ENCODE measurements around the gene ZNF112.
"Not testable (repeated sequence)": the region's sequence is repeated elsewhere in the genome, so short reads cannot be mapped to it uniquely, and the experiment has no call there.

Gene ZNF112

DNA sequence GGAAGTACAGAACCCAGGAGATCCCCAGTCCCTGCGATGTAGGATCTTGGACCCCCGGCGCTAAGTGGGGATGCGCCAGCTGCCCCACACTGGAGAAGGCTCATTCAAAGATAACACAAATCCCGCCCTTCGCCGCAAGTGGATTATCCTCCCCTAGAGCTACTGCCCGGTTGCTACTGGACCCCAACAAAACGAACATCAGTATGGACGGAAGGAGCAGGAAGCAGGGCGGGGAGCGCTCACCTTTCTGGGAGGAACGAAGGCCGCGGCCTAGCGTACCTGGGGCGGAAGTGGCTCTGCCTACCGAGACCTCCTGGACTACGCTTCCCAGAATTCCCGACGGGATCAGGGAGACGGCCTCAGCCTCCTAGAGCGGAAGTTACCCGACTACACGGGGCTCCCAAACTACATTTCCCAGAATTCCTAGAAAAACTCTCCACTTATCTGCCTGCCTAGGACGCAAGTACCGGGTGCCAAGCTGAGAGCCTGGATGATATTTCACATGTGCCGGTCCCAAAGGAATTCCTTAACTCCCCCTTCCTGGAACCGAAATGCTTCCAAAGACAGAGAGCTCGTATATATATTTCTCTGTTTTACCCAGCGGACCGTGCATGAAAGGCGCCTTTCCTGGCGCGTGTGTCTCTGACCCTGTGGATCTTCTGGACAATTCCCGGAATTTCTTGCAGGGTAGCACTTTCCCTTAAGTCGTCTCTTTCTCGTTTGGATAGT lies at the start of gene ZNF112:
ZNF112 (minus strand) TSS at position 298 of the 729 bp plus-strand sequence. CDS start 16,141 bp downstream, outside the sequence.
- Histone ChIP-seq H3K36me3 (ENCODE audit: insufficient read depth, low read length) (no peaks in the 10 kb centered on the region), H3K9ac (ENCODE audit: low read depth, low read length) (peak within 1 kb of the TSS; percentile 94)

GRCh38 chr19:44401139-44402115 lies 44.9 kb upstream of the ZNF112 start, which contains the start of gene ZNF285:
Gene ZNF285 (minus strand): TSS chr19:44401608. CDS start chr19:44397213, 4,395 bp downstream.
- peak within 1 kb of the TSS; percentile 75; the same call in 1 of the 2 replicates for H3K9ac ChIP-seq (ENCODE audit: low read depth, low read length)
- H3K36me3 ChIP-seq (ENCODE audit: insufficient read depth, low read length): no peaks in the 10 kb centered on the region
- no peaks in the 10 kb centered on the region for H3K9me3 ChIP-seq (ENCODE audit: control insufficient read depth, insufficient read depth, low read length)
- no peaks in the 10 kb centered on the region for H3K4me1 ChIP-seq (ENCODE audit: insufficient read depth, low read length)

More for the DNA sequence above, at the start of gene ZNF112:
- no peaks in the 10 kb centered on the region for H3K4me1 ChIP-seq (ENCODE audit: insufficient read depth, low read length)
- H3K9me3 ChIP-seq (ENCODE audit: control insufficient read depth, insufficient read depth, low read length): no peaks in the 10 kb centered on the region

DNA sequence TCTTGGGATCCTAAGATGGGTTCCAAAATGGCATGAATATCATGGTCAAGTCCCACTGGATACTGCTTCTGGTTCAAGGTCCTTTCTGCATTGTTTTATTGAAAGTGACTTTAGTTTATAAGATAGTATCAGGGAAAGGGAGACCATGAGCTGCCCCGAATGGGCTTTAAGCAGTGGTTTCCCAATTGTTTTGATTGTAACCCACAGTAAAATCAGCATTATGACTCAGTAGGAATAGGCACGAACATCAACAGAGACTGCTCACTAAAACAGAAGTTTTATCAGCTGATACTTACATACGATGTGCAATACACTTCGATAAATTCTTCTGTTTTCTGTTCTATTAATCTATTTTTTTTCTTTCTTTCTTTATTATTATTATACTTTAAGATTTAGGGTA lies 32.8 kb upstream of the ZNF112 start:
- H3K4me1 ChIP-seq (ENCODE audit: insufficient read depth, low read length); H3K36me3 ChIP-seq (ENCODE audit: insufficient read depth, low read length); H3K9ac ChIP-seq (ENCODE audit: low read depth, low read length); H3K9me3 ChIP-seq (ENCODE audit: control insufficient read depth, insufficient read depth, low read length): not testable (repeated sequence)

DNA sequence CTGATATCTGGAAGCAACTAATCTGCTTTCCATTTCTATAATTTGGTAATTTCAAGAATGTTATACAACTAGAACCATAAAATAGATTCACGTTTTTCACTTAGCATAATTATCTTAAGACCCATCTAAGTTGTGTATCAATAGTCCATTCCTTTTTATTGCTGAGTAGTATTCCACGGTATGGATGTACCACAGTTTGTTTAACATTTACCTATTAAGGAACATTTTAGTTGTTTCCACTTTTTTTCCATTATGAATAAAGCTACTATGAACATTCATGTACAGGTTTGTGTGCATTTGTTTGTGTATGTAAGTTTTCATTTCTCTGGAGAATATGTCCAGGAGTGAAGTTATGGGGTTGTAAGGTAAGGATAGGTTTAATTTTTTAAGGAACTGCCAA lies 18.3 kb upstream of the ZNF112 start:
- Histone ChIP-seq H3K36me3 (ENCODE audit: insufficient read depth, low read length) (no peaks in the 10 kb centered on the region), H3K9ac (ENCODE audit: low read depth, low read length) (no peak overlapping the region), H3K9me3 (ENCODE audit: control insufficient read depth, insufficient read depth, low read length) (no peaks in the 10 kb centered on the region), H3K4me1 (ENCODE audit: insufficient read depth, low read length) (no peaks in the 10 kb centered on the region)

GRCh38 chr19:44371815-44372480 lies 15.5 kb upstream of the ZNF112 start:
- Histone ChIP-seq H3K36me3 (ENCODE audit: insufficient read depth, low read length) (no peaks in the 10 kb centered on the region), H3K9me3 (ENCODE audit: control insufficient read depth, insufficient read depth, low read length) (no peaks in the 10 kb centered on the region), H3K4me1 (ENCODE audit: insufficient read depth, low read length) (no peaks in the 10 kb centered on the region), H3K9ac (ENCODE audit: low read depth, low read length) (no peak overlapping the region)

DNA sequence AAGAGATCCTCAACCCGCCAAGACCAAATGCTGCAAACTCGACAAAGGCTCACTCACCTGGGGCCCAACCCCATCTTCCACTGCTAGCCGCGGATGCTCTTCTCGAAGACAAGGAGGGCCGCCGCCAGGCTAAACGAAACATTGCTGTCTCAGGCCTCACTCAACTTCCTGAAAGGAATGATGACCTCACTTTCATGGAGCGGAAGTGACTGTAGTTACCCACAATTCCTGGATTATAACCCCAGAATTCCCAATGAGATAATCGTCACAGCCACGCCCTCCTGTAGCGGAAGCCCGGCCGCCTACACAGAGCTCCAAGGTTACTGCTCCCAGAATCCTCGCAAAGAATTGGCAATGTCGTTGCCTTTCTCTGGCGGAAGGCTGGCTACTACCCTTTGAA lies 10.5 kb upstream of the ZNF112 start:
- H3K4me1 ChIP-seq (ENCODE audit: insufficient read depth, low read length): no peaks in the 10 kb centered on the region
- H3K9ac ChIP-seq (ENCODE audit: low read depth, low read length): no peak overlapping the region
- no peaks in the 10 kb centered on the region for H3K36me3 ChIP-seq (ENCODE audit: insufficient read depth, low read length)
- no peaks in the 10 kb centered on the region for H3K9me3 ChIP-seq (ENCODE audit: control insufficient read depth, insufficient read depth, low read length)

GRCh38 chr19:44346556-44346955 lies 9.9 kb downstream of the ZNF112 start:
- no peaks in the 10 kb centered on the region; the same call in 1 of the 2 replicates for H3K36me3 ChIP-seq (ENCODE audit: insufficient read depth, low read length)
- no peaks in the 10 kb centered on the region for H3K4me1 ChIP-seq (ENCODE audit: insufficient read depth, low read length)
- no peak overlapping the region for H3K9ac ChIP-seq (ENCODE audit: low read depth, low read length)
- no peaks in the 10 kb centered on the region for H3K9me3 ChIP-seq (ENCODE audit: control insufficient read depth, insufficient read depth, low read length)

- no peaks in the 10 kb centered on the region; the same call in 1 of the 2 replicates for H3K36me3 ChIP-seq (ENCODE audit: insufficient read depth, low read length)
- no peak overlapping the region for H3K9ac ChIP-seq (ENCODE audit: low read depth, low read length)
- no peaks in the 10 kb centered on the region for H3K4me1 ChIP-seq (ENCODE audit: insufficient read depth, low read length)
- H3K9me3 ChIP-seq (ENCODE audit: control insufficient read depth, insufficient read depth, low read length): no peaks in the 10 kb centered on the region
These were observed 10.5 kb downstream of the ZNF112 start for GRCh38 chr19:44345959-44346358.

GRCh38 chr19:44344255-44344654 lies 12.2 kb downstream of the ZNF112 start:
- H3K9ac ChIP-seq (ENCODE audit: low read depth, low read length): no peak overlapping the region
- H3K4me1 ChIP-seq (ENCODE audit: insufficient read depth, low read length): no peaks in the 10 kb centered on the region
- H3K9me3 ChIP-seq (ENCODE audit: control insufficient read depth, insufficient read depth, low read length): no peaks in the 10 kb centered on the region; the same call in 1 of the 2 replicates
- no peaks in the 10 kb centered on the region; the same call in 1 of the 2 replicates for H3K36me3 ChIP-seq (ENCODE audit: insufficient read depth, low read length)

DNA sequence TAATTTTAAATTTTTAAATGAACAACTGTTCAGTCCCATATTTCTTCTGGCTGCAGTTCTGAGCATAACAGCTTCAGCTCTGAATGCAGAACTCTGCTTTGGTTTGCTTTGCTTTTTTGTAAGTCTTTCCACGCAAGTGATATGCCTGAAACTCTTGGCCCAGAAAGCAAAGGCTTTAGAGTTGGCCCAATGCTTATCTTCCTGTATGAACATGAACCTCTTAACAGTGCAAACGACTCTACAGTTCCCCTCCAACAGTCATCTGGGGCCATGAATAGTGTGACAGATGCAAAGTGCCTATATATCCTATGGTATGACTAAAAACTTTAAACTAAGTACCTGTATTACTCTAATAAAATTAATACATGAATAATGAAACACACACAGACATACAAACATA lies 14.7 kb downstream of the ZNF112 start:
- no peaks in the 10 kb centered on the region; the same call in 1 of the 2 replicates for H3K36me3 ChIP-seq (ENCODE audit: insufficient read depth, low read length)
- H3K4me1 ChIP-seq (ENCODE audit: insufficient read depth, low read length): no peaks in the 10 kb centered on the region
- no peak overlapping the region for H3K9ac ChIP-seq (ENCODE audit: low read depth, low read length)
- no peaks in the 10 kb centered on the region; the same call in none of the 2 replicates for H3K9me3 ChIP-seq (ENCODE audit: control insufficient read depth, insufficient read depth, low read length)

DNA sequence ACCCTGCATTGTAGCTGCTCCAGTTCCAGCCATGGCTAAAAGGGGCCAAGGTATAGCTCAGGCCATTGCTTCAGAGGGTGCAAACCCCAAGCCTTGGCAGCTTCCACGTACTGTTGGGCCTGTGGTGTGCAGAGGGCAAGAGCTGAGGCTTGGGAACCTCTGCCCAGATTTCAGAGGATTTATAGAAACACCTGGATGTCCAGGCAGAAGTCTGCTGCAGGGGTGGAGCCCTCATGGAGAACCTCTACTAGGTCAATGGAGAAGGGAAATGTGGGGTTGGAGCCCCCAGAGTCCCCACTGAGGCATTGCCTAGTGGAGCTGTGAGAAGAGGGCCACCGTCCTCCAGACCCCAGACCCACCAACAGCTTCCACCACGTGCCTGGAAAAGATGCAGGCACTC lies 21.8 kb downstream of the ZNF112 start:
- H3K9ac ChIP-seq (ENCODE audit: low read depth, low read length); H3K4me1 ChIP-seq (ENCODE audit: insufficient read depth, low read length): not testable (repeated sequence)
- H3K36me3 ChIP-seq (ENCODE audit: insufficient read depth, low read length): peaks cover 13% of the 10 kb centered on the region; the same call in 1 of the 2 replicates
- H3K9me3 ChIP-seq (ENCODE audit: control insufficient read depth, insufficient read depth, low read length): peaks cover 31% of the 10 kb centered on the region

- peaks cover 25% of the 10 kb centered on the region for H3K36me3 ChIP-seq (ENCODE audit: insufficient read depth, low read length)
- H3K9ac ChIP-seq (ENCODE audit: low read depth, low read length): no peak overlapping the region
- peaks cover 38% of the 10 kb centered on the region for H3K9me3 ChIP-seq (ENCODE audit: control insufficient read depth, insufficient read depth, low read length)
These were observed 24.3 kb downstream of the ZNF112 start for GRCh38 chr19:44332145-44332544.

GRCh38 chr19:44315883-44316282 lies 40.6 kb downstream of the ZNF112 start:
- Histone ChIP-seq H3K9me3 (ENCODE audit: control insufficient read depth, insufficient read depth, low read length) (peaks cover 6% of the 10 kb centered on the region; the same call in 1 of the 2 replicates), H3K4me1 (ENCODE audit: insufficient read depth, low read length) (no peaks in the 10 kb centered on the region), H3K9ac (ENCODE audit: low read depth, low read length) (no peak overlapping the region), H3K36me3 (ENCODE audit: insufficient read depth, low read length) (no peaks in the 10 kb centered on the region; the same call in 1 of the 2 replicates)

More at GRCh38 chr19:44332145-44332544, 24.3 kb downstream of the ZNF112 start:
- H3K4me1 ChIP-seq (ENCODE audit: insufficient read depth, low read length): no peaks in the 10 kb centered on the region

DNA sequence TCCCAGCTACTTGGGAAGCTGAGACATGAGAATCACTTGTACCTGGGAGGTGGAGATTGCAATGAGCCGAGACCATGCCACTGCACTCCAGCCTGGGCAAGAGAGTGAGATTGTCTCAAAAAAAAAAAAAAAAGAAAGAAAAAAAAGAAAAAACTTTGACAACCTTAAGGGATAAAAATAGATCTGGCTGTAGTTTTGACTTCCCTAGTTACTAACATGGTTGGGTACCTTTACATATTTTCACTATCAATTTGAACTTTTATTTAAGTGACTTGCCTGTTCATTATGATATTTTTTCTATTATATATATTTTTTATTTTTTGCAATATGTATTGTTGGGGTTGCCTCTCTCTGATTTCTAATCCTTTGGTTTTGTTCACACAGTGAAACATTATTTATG lies 43.2 kb downstream of the ZNF112 start:
- Histone ChIP-seq H3K9ac (ENCODE audit: low read depth, low read length) (no peak overlapping the region), H3K9me3 (ENCODE audit: control insufficient read depth, insufficient read depth, low read length) (no peaks in the 10 kb centered on the region), H3K4me1 (ENCODE audit: insufficient read depth, low read length) (no peaks in the 10 kb centered on the region), H3K36me3 (ENCODE audit: insufficient read depth, low read length) (no peaks in the 10 kb centered on the region; the same call in 1 of the 2 replicates)
